OCI-LY1 (cell line): Measurements from ENCODE around the gene ETV5.

Experiments used
- H2AFZ ChIP-seq: fragments of 200-600 bp; sonication (generic), shearing (Covaris generic); 2 replicates; pipeline ENCODE4 v1.6.0; 2014; ENCODE audit warnings: antibody characterized with exemption, mild to moderate bottlenecking, low read length
- H3F3A ChIP-seq: fragments of 200-600 bp; sonication (generic), shearing (Covaris generic); 2 replicates; pipeline ENCODE4 v1.6.0; 2014; ENCODE audit warnings: mild to moderate bottlenecking, antibody characterized with exemption, low read length, moderate library complexity; ENCODE audit not compliant: insufficient read depth
- H3K27ac ChIP-seq: fragments of 200-600 bp; sonication (generic); 2 replicates; pipeline ENCODE4 v1.5.1; 2014; ENCODE audit warnings: low read length, mixed run types, mild to moderate bottlenecking, low read depth; ENCODE audit not compliant: poor library complexity, severe bottlenecking
- H3K27me3 ChIP-seq: fragments of 200-600 bp; sonication (generic); 2 replicates; pipeline ENCODE4 v1.6.0; 2014; ENCODE audit warnings: antibody characterized with exemption, mild to moderate bottlenecking, low read length, moderate library complexity; ENCODE audit not compliant: insufficient read depth
- H3K36me3 ChIP-seq: fragments of 200-600 bp; sonication (generic); 2 replicates; pipeline ENCODE4 v1.6.1; 2014; ENCODE audit warnings: mild to moderate bottlenecking, antibody characterized with exemption, low read length, moderate library complexity, mixed read lengths; ENCODE audit not compliant: insufficient read depth
- H3K4me1 ChIP-seq: fragments of 200-600 bp; sonication (generic); 2 replicates; pipeline ENCODE4 v1.5.1; 2014; ENCODE audit warnings: mild to moderate bottlenecking, low read length, moderate library complexity; ENCODE audit not compliant: insufficient read depth, severe bottlenecking
- H3K4me2 ChIP-seq: fragments of 200-600 bp; sonication (generic), shearing (Covaris generic); 2 replicates; pipeline ENCODE4 v1.6.1; 2014; ENCODE audit warnings: low read length
- H3K4me3 ChIP-seq: fragments of 200-600 bp; sonication (generic); 2 replicates; pipeline ENCODE4 v1.5.1; 2014; ENCODE audit warnings: low read length, low read depth, mild to moderate bottlenecking, mixed read lengths; ENCODE audit not compliant: poor library complexity, severe bottlenecking
- H3K79me2 ChIP-seq: fragments of 200-600 bp; shearing (Covaris generic); 2 replicates; pipeline ENCODE4 v1.6.1; 2016; ENCODE audit warnings: mixed run types, low read length, mixed read lengths; ENCODE audit not compliant: insufficient read depth
- H3K9ac ChIP-seq: fragments of 200-600 bp; sonication (generic), shearing (Covaris generic); 2 replicates; pipeline ENCODE4 v1.6.1; 2014; ENCODE audit warnings: mild to moderate bottlenecking, low read length, mixed read lengths
- H3K9me2 ChIP-seq: fragments of 200-600 bp; sonication (generic), shearing (Covaris generic); 2 replicates; pipeline ENCODE4 v1.6.1; 2014; ENCODE audit warnings: low read depth, mild to moderate bottlenecking, low read length, mixed read lengths
- H3K9me3 ChIP-seq: fragments of 200-600 bp; shearing (Covaris generic); 2 replicates; pipeline ENCODE4 v1.6.1; 2014; ENCODE audit warnings: low read length, mixed read lengths
- H4K20me1 ChIP-seq: fragments of 200-600 bp; sonication (generic), shearing (Covaris generic); 2 replicates; pipeline ENCODE4 v1.6.0; 2016; ENCODE audit warnings: mild to moderate bottlenecking, low read length; ENCODE audit not compliant: insufficient read depth
- CTCF ChIP-seq: fragments of 200-600 bp; sonication (generic), shearing (Covaris generic); IDR thresholded peaks from 2 replicates; pipeline ENCODE4 v1.5.1; 2017; ENCODE audit warnings: mild to moderate bottlenecking, antibody characterized with exemption, low read length, moderate library complexity, mixed read lengths
- EZH2 ChIP-seq: fragments of 200-600 bp; sonication (generic), shearing (Covaris generic); IDR thresholded peaks from 2 replicates; pipeline ENCODE4 v1.8.0; 2017; ENCODE audit warnings: borderline replicate concordance, mixed run types, mild to moderate bottlenecking, antibody characterized with exemption, low read length, moderate library complexity, mixed read lengths

Gene ETV5

GRCh38 chr3:186080849-186081438 lies 27.9 kb downstream of the ETV5 start:
- Histone ChIP-seq H3K27me3 (no peaks in the 10 kb centered on the region; the same call in none of the 2 replicates), H3K9me3 (no peaks in the 10 kb centered on the region), H3K9ac (no peak overlapping the region), H3K4me3 (no peak overlapping the region), H3K9me2 (no peaks in the 10 kb centered on the region), H3K79me2 (no peaks in the 10 kb centered on the region), H3K27ac (no peak overlapping the region), H2AFZ (no peak overlapping the region), H3F3A (no peaks in the 10 kb centered on the region), H3K4me2 (no peak overlapping the region), H3K4me1 (no peaks in the 10 kb centered on the region), H4K20me1 (no peaks in the 10 kb centered on the region), H3K36me3 (no peaks in the 10 kb centered on the region)
- TF ChIP-seq EZH2 = no peak
- TF ChIP-seq CTCF = no peak

- H3K4me2 ChIP-seq = no peak overlapping the region
- no peak overlapping the region for H3K9ac ChIP-seq
- H3K4me1 ChIP-seq = no peaks in the 10 kb centered on the region
- no peaks in the 10 kb centered on the region for H3K36me3 ChIP-seq
- H3K4me3 ChIP-seq = no peak overlapping the region
- TF ChIP-seq CTCF (no peak), EZH2 (no peak)
- H4K20me1 ChIP-seq = no peaks in the 10 kb centered on the region
- no peak overlapping the region for H3K27ac ChIP-seq
- H3F3A ChIP-seq = no peaks in the 10 kb centered on the region
- no peaks in the 10 kb centered on the region for H3K9me2 ChIP-seq
- H3K27me3 ChIP-seq = no peaks in the 10 kb centered on the region; the same call in 1 of the 2 replicates
- H3K79me2 ChIP-seq = no peaks in the 10 kb centered on the region
- H2AFZ ChIP-seq = no peak overlapping the region
- H3K9me3 ChIP-seq = no peaks in the 10 kb centered on the region
These were observed 29.0 kb downstream of the ETV5 start for GRCh38 chr3:186079925-186080324.

- H3K9me2 ChIP-seq = no peaks in the 10 kb centered on the region
- no peaks in the 10 kb centered on the region for H3K4me1 ChIP-seq
- no peak overlapping the region for H2AFZ ChIP-seq
- no peak overlapping the region for H3K9ac ChIP-seq
- no peak overlapping the region for H3K4me3 ChIP-seq
- H3K9me3 ChIP-seq = no peaks in the 10 kb centered on the region
- no peaks in the 10 kb centered on the region for H3K36me3 ChIP-seq
- no peaks in the 10 kb centered on the region for H3K27me3 ChIP-seq
- no peak overlapping the region for H3K27ac ChIP-seq
- H3F3A ChIP-seq = no peaks in the 10 kb centered on the region
- no peaks in the 10 kb centered on the region for H3K79me2 ChIP-seq
- H4K20me1 ChIP-seq = no peaks in the 10 kb centered on the region
- TF ChIP-seq CTCF (no peak), EZH2 (no peak)
- H3K4me2 ChIP-seq = no peak overlapping the region
These were observed 31.4 kb downstream of the ETV5 start for GRCh38 chr3:186077466-186077865.
